Raji (cell line): ENCODE results near the gene TMEM169.

Experiments
- POLR2A ChIP-seq: IDR thresholded peaks from 2 replicates; pipeline ENCODE4 v1.6.1; 2011; ENCODE audit warnings: low read depth, low read length, control low read depth; ENCODE audit not compliant: insufficient read depth

TMEM169 gene

DNA sequence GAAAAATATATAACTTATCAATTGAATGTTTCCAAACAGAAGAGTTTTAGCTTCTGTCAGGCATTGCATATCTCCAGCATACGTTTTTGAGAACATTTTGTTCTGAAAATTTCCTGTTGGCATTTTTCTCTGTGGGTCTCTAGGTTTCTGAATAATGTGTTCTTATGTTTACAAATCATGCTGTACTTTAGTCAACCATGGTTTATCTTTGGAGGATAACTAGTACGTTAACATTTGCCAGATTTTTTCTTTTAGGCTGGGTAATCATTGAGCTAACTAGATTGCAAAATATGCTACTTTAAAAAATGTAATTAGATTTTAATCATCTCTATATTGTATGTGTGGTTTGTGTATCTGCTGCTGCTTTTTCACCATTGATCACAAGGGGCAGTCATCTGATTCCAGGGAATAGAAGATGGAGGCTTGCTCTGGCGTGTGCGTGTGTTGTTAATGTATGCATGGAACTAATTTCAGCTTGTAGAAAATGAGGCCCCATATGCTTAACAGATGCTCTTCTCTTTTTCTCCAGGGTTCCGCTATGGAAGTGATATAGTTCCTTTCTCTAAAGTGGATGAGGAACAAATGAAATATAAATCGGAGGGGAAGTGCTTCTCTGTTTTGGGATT, 48.7 kb downstream of the TMEM169 start:
- no peak for TF ChIP-seq POLR2A

DNA sequence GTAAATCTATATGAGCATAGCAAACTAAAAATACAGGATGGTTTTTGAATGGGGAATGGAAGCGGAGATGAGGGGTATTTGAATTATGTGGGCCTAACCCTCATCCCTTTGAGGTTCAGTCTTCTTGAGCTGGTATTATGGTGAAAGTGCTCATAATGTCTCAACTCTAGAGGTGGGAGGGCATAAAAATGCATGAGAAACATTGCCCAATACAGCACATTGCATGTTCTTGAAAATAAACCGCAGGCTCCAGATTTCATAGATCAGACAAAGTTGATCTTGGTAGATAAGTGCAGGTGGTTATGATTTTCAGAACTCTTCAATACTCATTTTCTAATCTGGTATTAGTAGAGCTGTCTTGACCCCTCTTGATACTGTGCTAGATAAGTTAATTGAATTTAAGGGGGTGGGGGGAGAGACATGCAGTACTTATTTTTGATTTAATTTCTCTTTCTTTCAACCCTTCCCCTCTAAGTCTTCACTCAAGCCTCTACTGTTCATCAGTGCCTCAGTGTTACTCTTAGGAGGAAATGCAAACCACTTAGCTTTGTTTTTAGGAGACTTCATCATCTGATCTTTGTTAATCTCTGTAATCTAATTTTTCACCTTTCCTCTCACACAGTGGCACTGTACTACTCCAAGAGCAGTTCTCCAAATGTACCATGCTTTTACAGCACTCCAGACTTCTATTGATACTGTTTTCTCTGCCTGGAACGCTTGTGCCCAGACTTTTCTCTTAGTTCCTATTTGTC, 49.6 kb downstream of the TMEM169 start:
- no peak for TF ChIP-seq POLR2A

DNA sequence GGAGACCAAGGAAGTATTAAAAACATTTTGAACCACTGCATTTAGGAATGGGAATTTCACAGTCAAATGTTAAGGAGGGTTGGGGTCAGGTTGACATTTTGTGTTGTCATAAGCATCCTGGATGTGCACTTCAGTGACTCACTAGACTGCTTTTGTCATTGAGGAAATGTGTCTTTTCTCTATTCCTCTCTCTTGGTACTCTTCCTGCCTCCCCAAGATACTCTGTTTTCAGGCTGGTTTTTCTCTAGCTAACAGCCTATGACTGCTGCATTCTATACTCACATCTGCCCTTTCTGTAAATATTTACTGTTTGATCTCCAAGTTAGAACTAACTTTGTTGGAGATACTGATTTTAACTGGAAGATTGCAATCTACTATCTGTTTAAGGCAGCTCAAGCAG, 50.9 kb downstream of the TMEM169 start:
- no peak for TF ChIP-seq POLR2A

DNA sequence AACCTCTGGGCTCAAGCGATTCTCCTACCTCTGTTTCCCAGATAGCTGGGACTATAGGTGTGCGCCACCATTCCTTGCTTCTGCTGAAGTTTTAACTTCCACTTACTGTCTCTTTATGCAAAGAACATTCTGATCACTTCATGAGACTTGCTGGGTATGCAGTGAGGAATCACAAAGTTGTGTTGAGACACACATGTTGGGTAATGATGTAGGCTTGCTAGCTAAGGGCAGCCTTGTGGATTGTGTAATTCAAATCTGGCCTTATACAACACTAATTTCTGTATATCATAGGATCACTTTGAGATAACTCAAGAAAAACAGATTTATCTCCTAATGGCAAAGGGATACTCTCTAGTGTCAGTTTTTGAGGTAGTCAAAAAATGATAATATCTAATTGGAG, 51.7 kb downstream of the TMEM169 start:
- TF ChIP-seq POLR2A: no peak

DNA sequence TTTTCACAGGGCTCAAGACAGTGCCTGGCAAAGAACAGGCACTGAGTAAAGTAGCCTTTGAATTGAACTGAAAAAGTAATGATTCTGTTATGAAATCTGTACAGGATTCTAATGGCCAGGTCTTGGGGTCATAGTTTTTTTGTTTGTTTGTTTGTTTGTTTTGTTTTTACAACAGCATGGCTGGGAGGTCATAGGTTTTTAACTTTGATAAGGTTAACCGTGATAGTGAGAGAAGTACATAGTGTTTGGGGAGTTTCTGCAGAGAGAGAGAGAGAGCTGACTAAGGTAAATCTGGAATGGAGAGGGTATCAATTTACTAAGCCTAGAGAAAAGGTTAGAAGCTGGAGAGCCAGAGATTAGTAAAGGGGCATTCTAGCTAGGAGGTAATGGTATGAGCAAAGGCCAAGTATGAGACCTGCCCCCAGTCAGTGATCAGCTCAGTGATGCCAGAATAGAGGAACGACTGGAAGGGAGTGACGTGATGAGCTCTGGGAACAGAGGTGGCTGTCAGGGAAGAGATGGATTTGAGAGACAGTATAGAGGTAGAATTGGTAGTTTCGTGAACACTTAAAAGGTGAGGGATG, 53.3 kb downstream of the TMEM169 start:
- TF ChIP-seq POLR2A: no peak

DNA sequence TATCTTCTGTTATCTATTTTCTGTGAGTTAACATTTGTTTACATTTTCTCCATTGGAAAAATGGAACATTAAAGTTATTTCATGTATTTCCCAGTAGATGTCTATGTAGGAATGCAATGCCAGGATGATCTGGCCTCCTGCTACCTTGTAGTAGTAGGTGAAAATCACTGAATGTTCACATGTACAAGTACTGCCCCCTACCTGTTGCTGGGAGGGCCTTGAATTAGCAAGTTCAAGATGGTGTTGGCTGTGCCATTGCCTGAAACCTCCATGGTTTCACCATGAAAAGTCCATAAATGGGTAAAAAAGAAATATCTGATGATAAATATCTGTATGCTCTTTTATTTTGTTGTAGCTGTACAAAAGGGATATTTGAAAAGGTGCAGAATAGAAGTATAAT, 58.2 kb downstream of the TMEM169 start:
- no peak for TF ChIP-seq POLR2A

DNA sequence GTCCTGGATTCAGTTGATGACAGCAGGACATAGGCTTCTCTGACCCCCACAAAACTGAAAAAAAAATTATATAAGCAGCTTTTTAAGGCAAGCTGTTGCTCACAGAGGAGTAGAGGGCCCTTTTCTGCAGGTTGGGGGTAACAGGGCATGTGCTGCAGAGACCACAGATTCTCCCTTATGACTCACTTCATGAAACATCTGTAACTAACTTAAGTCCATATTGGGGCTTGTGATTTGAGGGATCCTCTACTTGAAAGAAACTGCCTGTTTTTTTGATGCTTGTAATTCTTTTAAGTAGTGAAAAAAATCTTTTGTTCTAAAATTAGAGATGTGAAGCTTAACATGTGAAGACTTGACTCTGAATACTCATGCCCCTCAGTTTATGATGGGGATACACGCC, 60.8 kb downstream of the TMEM169 start:
- no peak for TF ChIP-seq POLR2A

DNA sequence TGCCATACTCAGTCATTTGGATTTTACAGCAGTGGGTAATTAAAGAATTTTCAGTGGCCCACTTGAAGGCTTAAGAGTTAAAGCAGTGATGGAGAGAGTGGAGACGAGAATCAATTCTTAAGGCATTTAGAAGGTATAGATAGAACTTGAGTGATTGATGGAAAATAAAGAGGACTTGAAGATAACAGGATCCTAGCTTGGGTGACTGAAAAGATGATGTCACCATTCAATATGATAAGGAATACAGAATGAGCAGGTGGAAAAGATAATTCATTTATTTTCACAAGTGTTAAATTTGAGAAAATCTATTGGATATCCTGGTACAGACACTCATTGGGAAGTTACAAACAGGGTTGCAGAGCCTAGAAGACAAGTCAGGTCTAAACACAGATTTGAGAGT, 62.7 kb downstream of the TMEM169 start:
- no peak for TF ChIP-seq POLR2A

DNA sequence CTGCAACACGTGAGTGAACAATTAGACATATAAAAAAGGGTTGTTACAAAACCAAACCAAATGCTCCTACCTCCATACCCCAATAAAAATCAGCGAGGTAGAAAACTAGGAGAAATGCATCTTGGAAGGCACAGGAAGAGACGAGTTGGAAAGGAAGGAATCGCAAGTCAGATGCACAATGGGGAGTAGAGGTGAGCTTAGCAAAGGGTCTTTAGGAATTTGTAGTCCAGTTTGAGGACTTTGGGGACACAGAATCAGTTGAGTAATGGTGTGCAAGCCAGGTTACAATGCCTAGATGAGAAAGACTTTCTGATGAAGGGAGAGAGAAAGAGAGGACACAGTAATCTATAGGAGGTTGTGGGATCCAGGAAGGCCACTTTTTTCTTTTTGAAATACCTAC, 63.1 kb downstream of the TMEM169 start:
- TF ChIP-seq POLR2A: no peak

DNA sequence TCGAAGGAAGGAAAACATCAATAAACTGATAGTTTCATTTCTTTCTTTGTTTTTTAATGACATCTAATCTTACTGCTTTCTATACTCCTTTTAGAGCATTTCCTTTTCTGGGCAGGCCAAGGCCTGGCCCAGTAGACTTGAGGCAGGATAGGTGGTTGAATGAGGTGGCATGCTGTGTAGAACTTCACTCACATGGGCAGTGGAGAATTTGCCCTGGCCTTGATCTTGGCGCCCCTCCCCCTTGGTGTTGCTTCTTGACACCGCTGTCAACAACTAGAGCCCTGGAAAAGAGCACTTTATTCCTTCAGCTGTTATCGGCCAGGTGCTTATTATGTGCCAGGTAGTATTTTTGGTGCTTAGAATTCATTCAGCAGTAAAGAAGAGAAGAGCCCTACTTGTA, 64.9 kb downstream of the TMEM169 start:
- no peak for TF ChIP-seq POLR2A

DNA sequence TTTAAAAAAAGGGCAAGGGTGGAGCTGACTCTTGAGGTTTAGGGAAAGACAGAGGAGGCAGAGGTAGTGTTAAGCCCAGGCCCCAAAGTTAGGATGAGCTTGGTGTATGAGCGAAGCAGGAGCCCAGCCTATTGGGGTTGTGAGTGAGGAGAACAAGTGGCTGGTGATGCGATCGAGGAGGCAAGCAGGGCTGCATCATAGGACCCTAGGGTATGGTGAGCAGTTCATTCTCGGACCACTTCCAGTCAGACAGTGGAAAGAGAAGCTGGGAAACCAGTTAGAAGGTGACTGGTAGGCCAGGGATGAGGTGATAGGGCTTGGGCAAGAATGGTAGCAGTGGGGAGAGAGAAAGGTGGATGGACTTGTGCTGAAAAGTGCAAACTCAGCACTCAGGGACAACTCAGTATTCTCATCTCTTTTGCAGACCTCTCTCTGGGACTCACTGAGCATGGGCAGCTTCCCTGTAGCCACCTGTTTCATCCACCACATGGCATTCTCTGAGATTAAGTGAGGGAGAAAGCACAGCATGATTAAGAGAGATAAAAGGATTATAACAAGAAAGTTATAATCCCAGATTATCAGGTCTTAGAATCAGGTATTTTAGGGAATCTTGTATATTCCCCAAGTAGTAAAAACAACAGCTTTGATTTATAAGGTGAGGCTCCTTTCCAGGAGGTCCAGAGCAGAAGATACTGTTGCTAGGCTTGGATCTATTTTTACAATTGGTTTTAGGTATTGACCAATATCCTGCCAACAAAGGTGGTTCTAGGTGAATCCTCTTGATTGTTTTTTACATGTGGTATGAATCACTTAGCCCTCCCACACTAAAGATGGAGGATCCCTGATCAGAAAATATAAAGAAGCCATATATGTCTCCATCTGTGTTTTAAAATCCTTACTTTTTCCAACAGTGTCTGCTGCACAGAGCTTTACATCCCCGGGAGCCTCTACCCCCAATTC, 65.7 kb downstream of the TMEM169 start:
- TF ChIP-seq POLR2A: no peak

DNA sequence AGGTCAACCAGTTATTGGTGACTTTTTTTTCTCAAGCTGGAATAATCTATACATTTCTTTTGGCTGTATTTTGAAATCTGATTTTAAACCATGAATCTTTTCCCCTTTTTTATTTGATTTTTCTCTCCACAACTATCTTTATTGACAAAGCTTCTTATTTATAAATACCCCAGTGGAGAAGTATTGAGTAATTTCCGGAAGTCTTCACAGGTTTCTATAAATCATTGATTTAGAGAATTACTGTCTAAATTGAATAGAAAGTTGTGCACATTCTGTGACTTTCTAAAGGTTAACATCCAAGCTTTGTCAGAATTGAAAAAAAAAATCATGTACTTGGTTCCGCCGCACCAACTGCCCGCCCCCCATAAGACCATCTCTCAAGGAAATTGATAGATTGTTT, 67.3 kb downstream of the TMEM169 start:
- no peak for TF ChIP-seq POLR2A

DNA sequence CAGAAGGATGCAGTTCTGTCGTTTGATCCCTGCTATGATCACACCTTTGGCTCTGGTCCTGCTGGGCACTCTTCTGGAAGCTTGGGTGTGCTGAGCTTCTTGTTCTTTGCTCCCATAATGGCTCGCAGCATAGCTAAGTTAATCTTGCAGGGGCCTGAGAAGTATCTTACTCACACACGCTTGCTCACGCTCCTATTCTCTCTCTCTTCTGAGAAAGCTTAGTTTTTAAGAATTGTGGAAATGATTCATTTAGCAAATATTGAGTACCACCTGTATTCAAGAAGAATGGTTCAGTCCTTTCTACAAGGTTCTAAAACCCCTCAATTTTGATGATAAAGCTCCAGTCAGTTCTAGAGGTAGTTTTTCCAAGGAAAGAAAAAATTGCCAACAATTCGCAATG, 68.0 kb downstream of the TMEM169 start:
- TF ChIP-seq POLR2A: no peak

DNA sequence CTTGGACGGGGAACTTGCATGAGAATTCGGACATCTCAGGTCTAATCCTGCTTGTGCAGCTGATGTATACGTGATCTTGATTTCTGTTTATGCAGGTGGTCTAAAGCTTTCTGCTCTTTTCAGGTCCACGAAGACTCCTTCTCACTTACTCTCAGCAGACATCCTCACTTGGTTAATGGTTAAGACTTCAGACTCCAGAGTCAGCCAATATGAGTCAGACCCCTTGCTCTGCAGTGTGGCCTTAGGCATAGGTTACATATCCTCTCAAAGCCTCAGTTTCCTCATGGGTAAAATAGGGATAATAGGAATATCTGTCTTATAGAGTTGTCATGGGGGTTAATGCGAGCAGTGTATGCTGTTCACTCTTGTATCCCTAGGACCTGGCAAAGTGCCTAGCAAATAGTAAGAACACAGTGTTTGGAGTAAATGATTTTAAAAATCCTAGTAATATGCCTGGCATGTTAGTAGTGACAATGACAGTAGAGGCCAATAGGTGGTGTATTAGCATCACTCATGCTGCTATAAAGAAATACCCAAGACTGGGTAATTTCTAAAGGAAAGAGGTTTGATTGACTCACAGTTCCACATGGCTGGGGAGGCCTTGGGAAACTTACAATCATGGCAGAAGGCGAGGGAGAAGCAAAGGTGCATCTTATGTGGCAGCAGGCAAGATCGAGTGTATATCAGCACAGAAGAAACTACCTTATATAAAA, 69.8 kb downstream of the TMEM169 start:
- TF ChIP-seq POLR2A: no peak
